Measurements from ENCODE around the gene DNTT.

- TF ChIP-seq BCL11A (tag by site-specific recombination; IDR thresholded peaks at IDR 0.05; ENCODE audit: low read depth), result no peak
- no peak for TF ChIP-seq ZNF416 (tag by site-specific recombination; IDR thresholded peaks at IDR 0.05)
- TF ChIP-seq ZNF24 (tag by site-specific recombination; IDR thresholded peaks at IDR 0.05), result no peak
- no peak for TF ChIP-seq CTCF (tag by site-specific recombination; IDR thresholded peaks at IDR 0.05)
- no peak for TF ChIP-seq TCF7L2 (IDR thresholded peaks at IDR 0.05; ENCODE audit: borderline replicate concordance, low read depth, low read length)
- TF ChIP-seq ZNF292 (tag by site-specific recombination; IDR thresholded peaks at IDR 0.05; ENCODE audit: borderline replicate concordance, low read depth), result no peak
- TF ChIP-seq GLI4 (tag by site-specific recombination; IDR thresholded peaks at IDR 0.05), result no peak
- no peak for TF ChIP-seq REST (tag by site-specific recombination; IDR thresholded peaks at IDR 0.05)
- TF ChIP-seq ZNF274 (IDR thresholded peaks at IDR 0.05; ENCODE audit: low read length), result no peak
- TF ChIP-seq ZNF274 (tag by site-specific recombination; IDR thresholded peaks at IDR 0.05; ENCODE audit: borderline replicate concordance), result no peak
- no peak for TF ChIP-seq PATZ1 (tag by site-specific recombination; IDR thresholded peaks at IDR 0.05)
- no peak for TF ChIP-seq MYNN (tag by site-specific recombination; IDR thresholded peaks at IDR 0.05; ENCODE audit: borderline replicate concordance)
- no peak for TF ChIP-seq YY1 (tag by site-specific recombination; IDR thresholded peaks at IDR 0.05)
- TF ChIP-seq ZNF138 (tag by site-specific recombination; IDR thresholded peaks at IDR 0.05; ENCODE audit: borderline replicate concordance), result no peak
These were observed 48.3 kb downstream of the DNTT start for GRCh38 chr10:96352582-96352981.

Measured in HEK293 (cell line).